Activated naive CD4-positive, alpha-beta T cell treated with anti-CD3 and anti-CD28 coated beads, Interleukin-2, amount 50 U/mL, for 72 hours (primary cell): ENCODE results near the gene MYO3A. TPM values are rescaled to one million over a fixed set of nuclear protein-coding genes. Genes with fewer than 3 reads are reported as not detected.

Source experiments
- ATAC-seq, 2 donors: fragments of 150-1000 bp; cut with Tn5 transposase; 2 replicates each; pipeline ENCODE4 v1.10.0; 2021; ENCODE audit warnings: mild to moderate bottlenecking in 2 of 2, moderate library complexity in 2 of 2
- DNase-seq, 2 donors: peaks; one replicate each; pipeline ENCODE4 v3.0.0; 2021 to 2022; ENCODE audit warnings: low spot score in 2 of 2
- H3K27ac Mint-ChIP-seq, 2 donors: one replicate each; pipeline ENCODE4 v1.8.0; 2022; ENCODE audit warnings: mild to moderate bottlenecking in 2 of 2, mixed read lengths in 2 of 2
- H3K36me3 Mint-ChIP-seq, 2 donors: one replicate each; pipeline ENCODE4 v1.8.0; 2022; ENCODE audit warnings: mixed read lengths in 2 of 2
- H3K9me3 Mint-ChIP-seq, 2 donors: one replicate each; pipeline ENCODE4 v1.8.0; 2022; ENCODE audit warnings: mixed read lengths in 2 of 2
- total RNA-seq, 2 donors: library from RNA; stranded (reverse); gene quantifications; one replicate each; pipeline ENCODE4 v1.2.3, GENCODE V29; 2022

The MYO3A gene
- total RNA-seq, 2 donors from 2014 or later, result not detected

DNA sequence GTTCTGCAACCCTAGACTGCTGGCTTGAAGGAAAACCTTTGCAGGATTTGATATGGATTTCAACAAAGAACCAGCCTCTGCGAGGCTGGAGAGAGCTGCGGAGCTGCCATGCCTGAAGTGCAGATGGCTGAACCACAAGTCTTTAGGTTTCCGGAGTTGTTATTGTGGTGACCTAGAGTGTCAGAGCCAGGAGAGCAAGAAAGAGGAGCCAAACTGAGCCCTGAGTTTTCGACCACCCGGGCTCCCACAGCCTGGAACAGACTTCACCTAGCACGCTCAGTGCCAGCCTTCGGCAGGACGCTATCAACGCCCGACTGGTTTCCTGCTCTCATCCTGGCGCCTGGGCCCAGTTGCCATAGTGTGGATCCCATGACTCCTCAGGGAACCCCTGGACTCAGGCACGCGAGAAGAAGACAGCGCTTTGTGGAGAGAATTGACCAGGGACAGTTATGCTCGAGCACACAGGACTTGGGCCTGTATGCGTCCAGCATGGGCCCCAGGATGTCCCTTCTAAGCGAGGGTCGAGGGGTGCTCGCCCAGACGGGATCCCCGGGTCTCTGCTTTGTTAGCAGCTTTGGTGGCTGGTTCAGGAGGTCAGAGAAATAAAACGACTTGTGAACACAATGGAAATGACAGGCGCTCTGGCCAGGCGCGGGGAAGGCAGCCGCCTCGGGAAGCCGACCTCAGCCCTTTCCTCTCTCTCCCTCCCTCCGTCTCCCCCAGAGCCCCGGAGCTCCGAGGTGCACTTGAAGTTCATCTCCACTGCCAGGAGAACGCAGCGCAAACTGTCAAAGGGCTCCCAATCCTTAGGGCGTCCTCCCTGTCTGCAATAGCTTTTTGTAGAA lies 280.7 kb downstream of the MYO3A start:
- peaks cover 7 to 8% of the 10 kb centered on the region in 2 donors for H3K36me3 Mint-ChIP-seq
- ATAC-seq, result no peak

DNA sequence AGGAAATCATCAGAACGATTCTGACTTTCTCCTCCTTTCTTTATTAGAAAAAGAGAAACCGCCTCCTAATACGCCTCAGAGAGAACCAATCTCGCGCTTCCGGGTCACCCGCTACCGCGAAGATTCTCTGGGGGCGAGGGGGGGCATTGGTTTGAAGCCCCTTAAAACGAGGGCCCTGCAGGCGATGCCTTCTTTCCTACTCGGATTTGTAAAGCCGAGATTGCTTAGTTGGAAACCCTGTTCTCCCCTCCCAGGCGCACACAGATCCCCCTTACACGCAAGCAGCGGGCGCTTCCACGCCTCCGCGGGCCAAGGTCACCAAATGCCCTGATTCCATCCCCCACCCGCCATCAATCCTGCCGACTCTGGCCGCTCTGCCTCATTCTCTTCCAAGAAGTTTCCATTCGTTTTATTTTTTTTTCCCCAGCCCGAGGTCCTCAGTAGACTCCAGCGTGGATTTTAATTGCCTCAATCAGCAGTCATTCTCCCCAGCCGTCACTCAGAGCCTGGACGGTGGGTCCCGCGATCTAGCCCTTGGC lies 281.4 kb downstream of the MYO3A start:
- Mint-ChIP-seq H3K9me3 (no peaks in the 10 kb centered on the region), H3K36me3 (peaks cover 7 to 8% of the 10 kb centered on the region in 2 donors)
- ATAC-seq, result no peak

More for the DNA sequence above, 280.7 kb downstream of the MYO3A start:
- no peaks in the 10 kb centered on the region for H3K9me3 Mint-ChIP-seq
- H3K27ac Mint-ChIP-seq, result no peak overlapping the region
- DNase-seq, result no peak

DNA sequence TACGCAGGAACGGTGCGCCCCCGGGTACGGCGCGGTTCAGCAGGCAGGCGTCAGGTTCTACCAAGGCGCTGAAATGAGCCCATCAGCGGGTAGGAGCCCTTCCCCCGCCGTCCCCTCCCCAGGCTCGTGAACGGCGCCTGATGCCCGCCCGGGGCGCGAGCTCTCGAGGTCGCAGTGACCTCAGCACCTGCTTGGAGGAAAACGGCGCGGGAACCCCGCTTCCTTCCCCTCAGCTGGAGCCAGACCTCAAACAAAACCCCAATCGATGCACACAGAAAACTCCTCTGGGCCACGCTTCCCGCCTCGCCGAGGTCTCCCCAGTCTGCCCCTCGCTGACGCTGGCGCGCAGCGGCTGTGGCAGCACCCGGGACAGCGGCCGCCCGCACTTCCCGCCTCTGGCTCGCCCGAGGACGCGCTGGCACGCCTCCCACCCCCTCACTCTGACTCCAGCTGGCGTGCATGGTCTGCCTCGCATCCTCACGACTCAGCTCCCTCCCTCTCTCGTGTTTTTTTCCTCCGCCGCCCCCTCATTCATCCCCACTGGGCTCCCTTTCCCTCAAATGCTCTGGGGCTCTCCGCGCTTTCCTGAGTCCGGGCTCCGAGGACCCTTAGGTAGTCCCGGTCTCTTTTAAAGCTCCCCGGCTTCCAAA lies 282.0 kb downstream of the MYO3A start:
- Mint-ChIP-seq H3K36me3 (peaks cover 7 to 8% of the 10 kb centered on the region in 2 donors), H3K27ac (no peak overlapping the region), H3K9me3 (no peaks in the 10 kb centered on the region)
- peak in 1 of 2 donors; percentile 56 for DNase-seq
- ATAC-seq, result peak; percentile 78 to 87

More for the DNA sequence above, 281.4 kb downstream of the MYO3A start:
- no peak overlapping the region for H3K27ac Mint-ChIP-seq
- DNase-seq, result no peak

DNA sequence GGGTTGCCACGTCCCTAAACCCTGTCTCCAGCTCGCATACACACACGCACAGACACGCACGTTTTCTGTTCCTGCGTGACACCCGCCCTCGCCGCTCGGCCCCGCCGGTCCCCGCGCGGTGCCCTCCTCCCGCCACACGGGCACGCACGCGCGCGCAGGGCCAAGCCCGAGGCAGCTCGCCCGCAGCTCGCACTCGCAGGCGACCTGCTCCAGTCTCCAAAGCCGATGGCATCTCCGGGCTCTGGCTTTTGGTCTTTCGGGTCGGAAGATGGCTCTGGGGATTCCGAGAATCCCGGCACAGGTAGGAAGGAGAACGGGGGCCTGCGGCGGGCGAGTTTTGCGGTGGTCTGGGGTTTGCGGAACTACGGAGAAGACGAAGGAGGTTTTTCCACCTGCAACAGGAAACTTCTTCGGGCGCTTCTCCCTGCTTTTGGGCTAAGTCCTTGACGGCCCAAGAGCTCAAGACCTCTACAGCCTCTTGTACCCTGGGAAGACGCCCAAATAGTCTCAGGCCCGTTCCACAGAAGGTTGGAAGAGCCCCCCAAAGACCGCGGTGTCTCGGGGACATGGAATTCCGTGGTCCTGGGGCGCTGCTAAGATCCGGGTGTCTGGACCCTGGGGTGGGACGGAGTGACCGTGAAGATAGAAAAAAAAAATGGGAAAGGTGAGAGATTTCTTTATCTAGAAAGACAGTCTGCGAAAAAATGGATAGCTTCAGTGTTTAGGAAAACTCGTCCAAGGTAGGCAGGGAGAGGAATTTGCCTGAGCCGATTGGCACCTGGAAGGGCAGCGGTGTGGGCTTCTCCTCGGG lies 282.8 kb downstream of the MYO3A start, which contains the start of gene GAD2:
TSS of gene GAD2 (plus strand) at position 190 of the 811 bp plus-strand sequence. CDS start at position 226, 36 bp downstream.
- peaks cover 7 to 8% of the 10 kb centered on the region in 2 donors for H3K36me3 Mint-ChIP-seq
- H3K27ac Mint-ChIP-seq, result peak within 1 kb of the TSS in 1 of 2 donors; percentile 22
- DNase-seq, result peak in 1 of 2 donors; percentile 21
- peak in 1 of 2 donors; percentile 41 for ATAC-seq
- H3K9me3 Mint-ChIP-seq, result no peaks in the 10 kb centered on the region

GRCh38 chr10:26217396-26218086 lies 283.5 kb downstream of the MYO3A start:
- H3K27ac Mint-ChIP-seq, result no peak overlapping the region
- ATAC-seq (peak; percentile 28 to 52), DNase-seq (peak in 1 of 2 donors; percentile 17)
- peaks cover 7 to 8% of the 10 kb centered on the region in 2 donors for H3K36me3 Mint-ChIP-seq
- no peaks in the 10 kb centered on the region for H3K9me3 Mint-ChIP-seq

DNA sequence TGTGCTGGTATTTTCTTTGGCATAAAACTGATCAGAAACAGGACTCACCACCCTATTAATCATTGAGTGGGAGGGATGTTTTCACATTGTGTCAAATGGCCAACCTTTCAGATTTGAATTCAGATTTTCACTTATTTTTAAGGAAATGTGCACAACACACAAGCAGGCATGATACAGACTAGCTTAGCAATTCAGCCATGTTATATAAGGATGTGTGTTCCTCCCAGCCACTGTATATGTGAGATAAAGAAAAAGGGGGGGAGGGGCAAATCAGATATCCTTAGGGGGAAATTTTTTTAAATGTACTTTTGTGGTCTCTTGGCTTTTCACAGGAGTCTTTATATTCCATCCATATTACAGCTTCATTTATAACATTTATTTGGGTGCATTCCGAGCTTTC lies 285.6 kb downstream of the MYO3A start:
- DNase-seq (no peak), ATAC-seq (no peak)
- no peaks in the 10 kb centered on the region for H3K9me3 Mint-ChIP-seq
- H3K36me3 Mint-ChIP-seq, result peaks cover 7 to 8% of the 10 kb centered on the region in 2 donors
- H3K27ac Mint-ChIP-seq, result no peak overlapping the region

GRCh38 chr10:26220901-26221300 lies 286.9 kb downstream of the MYO3A start:
- Mint-ChIP-seq H3K36me3 (peaks cover 7 to 8% of the 10 kb centered on the region in 2 donors), H3K9me3 (no peaks in the 10 kb centered on the region), H3K27ac (no peak overlapping the region)
- no peak for ATAC-seq
- DNase-seq, result no peak

DNA sequence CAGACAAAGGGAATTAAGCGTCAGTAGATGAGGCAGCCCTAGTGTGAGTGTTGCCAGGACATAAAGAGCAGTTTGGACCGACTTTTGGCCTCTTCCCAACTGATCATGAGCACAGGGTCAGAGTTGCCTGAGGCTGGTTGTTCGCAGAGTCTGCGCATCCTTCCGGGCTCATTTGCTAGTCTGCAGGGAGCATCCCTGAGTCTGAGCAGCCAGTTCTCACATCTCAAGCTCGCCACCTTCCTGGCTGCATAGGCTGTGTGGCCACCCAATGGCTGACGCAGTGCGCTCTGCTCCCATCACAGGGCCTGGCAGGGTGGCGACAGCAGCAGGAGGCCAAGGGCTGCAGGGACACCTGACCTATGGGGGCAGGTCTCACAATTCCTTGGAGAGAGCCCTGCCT lies 287.5 kb downstream of the MYO3A start:
- no peak for ATAC-seq
- Mint-ChIP-seq H3K36me3 (peaks cover 7 to 8% of the 10 kb centered on the region in 2 donors), H3K27ac (no peak overlapping the region), H3K9me3 (no peaks in the 10 kb centered on the region)
- no peak for DNase-seq

DNA sequence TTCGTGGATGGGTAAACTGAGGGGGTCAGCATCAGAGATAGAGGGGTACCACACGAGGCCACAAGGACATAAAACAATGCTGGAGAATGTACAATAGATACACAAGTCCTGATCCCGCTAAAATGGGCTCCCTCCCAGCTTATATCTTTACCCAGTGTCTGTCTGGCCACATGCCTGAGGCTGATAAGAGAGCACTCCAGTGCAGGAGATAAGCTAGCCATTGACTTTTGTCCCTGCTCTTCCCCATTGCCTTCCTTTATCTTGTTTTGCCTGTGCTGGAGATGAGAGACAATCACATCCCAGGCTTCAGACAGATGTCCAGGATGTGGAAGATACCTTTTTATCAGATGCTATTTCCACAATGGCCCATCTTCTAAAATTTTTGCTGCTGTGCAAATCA lies 288.5 kb downstream of the MYO3A start:
- no peaks in the 10 kb centered on the region for H3K9me3 Mint-ChIP-seq
- no peak overlapping the region for H3K27ac Mint-ChIP-seq
- no peak for ATAC-seq
- peaks cover 7 to 8% of the 10 kb centered on the region in 2 donors for H3K36me3 Mint-ChIP-seq
- no peak for DNase-seq

- Mint-ChIP-seq H3K9me3 (no peaks in the 10 kb centered on the region), H3K27ac (no peak overlapping the region), H3K36me3 (no peaks in the 10 kb centered on the region)
- DNase-seq, result no peak
- no peak for ATAC-seq
Observed at GRCh38 chr10:26225322-26225721, 291.3 kb downstream of the MYO3A start.

GRCh38 chr10:26227786-26228185 lies 293.8 kb downstream of the MYO3A start:
- no peaks in the 10 kb centered on the region for H3K9me3 Mint-ChIP-seq
- no peaks in the 10 kb centered on the region for H3K36me3 Mint-ChIP-seq
- DNase-seq (no peak), ATAC-seq (no peak)
- no peak overlapping the region for H3K27ac Mint-ChIP-seq

DNA sequence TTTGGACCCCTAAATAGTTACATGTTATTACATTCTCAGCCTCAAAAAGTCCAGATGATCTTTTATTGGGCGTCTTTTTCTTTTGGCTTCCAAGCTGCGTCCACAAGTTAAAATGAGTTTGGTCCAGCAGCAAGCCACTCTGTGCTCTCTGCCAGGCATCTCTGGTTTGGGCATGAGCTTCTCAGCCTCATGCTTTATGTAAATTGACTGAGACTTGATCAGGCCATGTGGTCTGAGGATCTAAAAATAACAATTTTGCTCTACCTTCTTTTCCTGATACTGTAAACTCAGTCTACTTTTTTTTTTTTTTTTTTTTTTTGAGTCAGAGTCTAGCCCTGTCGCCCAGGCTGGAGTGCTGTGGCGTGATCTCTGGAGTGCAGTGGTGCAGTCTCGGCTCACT lies 298.1 kb downstream of the MYO3A start:
- H3K36me3 Mint-ChIP-seq, result no peaks in the 10 kb centered on the region
- ATAC-seq (no peak), DNase-seq (no peak)
- H3K9me3 Mint-ChIP-seq, result no peaks in the 10 kb centered on the region
- no peak overlapping the region for H3K27ac Mint-ChIP-seq

DNA sequence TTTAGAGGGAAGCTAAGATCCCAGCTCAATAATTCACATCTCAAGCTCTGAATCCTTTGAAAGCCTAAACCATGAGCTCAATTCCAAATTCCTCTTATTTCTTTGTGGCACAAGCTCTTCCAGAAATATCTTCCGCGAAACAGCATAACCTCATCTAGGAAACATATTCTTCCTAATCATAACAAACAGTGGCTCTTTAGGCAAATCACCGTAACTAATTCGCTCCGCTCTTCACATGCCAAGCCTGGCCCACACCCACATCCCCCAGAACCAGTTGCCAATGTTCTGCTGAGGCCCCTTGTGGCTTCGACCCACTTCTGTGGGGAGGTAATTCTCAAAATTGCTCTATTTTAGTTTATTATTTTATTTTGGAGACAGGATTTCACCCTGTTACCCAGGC lies 301.7 kb downstream of the MYO3A start:
- Mint-ChIP-seq H3K27ac (no peak overlapping the region), H3K9me3 (no peaks in the 10 kb centered on the region), H3K36me3 (no peaks in the 10 kb centered on the region)
- DNase-seq (no peak), ATAC-seq (no peak)

- Mint-ChIP-seq H3K36me3 (no peaks in the 10 kb centered on the region), H3K27ac (no peak overlapping the region), H3K9me3 (no peaks in the 10 kb centered on the region)
- ATAC-seq (peak in 1 of 2 donors; percentile 70), DNase-seq (no peak)
Observed at GRCh38 chr10:26238378-26238777, 304.3 kb downstream of the MYO3A start.

DNA sequence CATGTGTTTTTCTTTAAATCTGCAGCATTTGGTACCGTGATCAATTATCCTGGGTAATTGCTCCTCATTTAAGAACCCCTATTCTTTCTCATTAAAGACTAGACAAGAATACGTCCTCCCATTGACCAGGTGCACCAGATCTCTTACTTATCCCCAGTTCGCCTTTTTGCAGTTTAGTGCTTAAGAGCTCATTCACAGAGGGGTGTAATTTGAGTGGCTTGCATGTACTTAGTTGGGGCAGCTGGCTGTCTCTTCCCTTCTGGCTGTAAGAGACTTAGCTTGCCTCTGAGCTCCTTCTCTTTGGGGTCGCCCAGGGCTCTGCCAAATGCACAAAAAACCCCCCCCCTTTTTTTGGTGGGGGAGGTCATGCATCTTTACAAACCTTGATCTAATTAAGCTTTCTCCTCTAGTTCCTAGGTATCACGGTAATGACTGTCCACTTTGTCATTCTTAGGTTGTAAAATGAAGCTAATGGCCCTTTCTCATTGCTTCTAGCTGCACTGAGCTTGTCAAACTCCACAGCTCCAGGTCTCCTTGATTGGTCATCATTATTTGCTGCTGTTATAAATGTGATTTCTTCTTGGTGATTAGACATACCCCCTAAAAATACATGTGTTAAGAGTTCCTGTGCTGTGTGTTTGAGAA lies 308.8 kb downstream of the MYO3A start:
- Mint-ChIP-seq H3K27ac (no peak overlapping the region), H3K9me3 (no peaks in the 10 kb centered on the region), H3K36me3 (no peaks in the 10 kb centered on the region)
- no peak for DNase-seq
- no peak for ATAC-seq

- DNase-seq (no peak), ATAC-seq (no peak)
- no peak overlapping the region for H3K27ac Mint-ChIP-seq
- no peaks in the 10 kb centered on the region for H3K9me3 Mint-ChIP-seq
- no peaks in the 10 kb centered on the region for H3K36me3 Mint-ChIP-seq
Observed at GRCh38 chr10:26243351-26243720, 309.3 kb downstream of the MYO3A start.
